ENCODE measurements around the gene PRICKLE1. TPM values are rescaled to one million over a fixed set of nuclear protein-coding genes. Genes with fewer than 3 reads are reported as not detected.

Gene PRICKLE1
- total RNA-seq, 1 donor from 2014 or later = 4.5 TPM

GRCh38 chr12:42615006-42615405 is 25.5 kb upstream of the PRICKLE1 start:
- H3K4me1 Mint-ChIP-seq = no peaks in the 10 kb centered on the region
- H3K36me3 Mint-ChIP-seq (ENCODE audit: low read depth) = no peaks in the 10 kb centered on the region
- ATAC-seq (ENCODE audit: low read depth) (no peak), DNase-seq (no peak)
- H3K4me3 Mint-ChIP-seq = no peak overlapping the region
- H3K9me3 Mint-ChIP-seq = peaks cover 21% of the 10 kb centered on the region
- TF ChIP-seq CTCF (IDR thresholded peaks at IDR 0.05) = no peak
- ChIA-PET CTCF (no interaction called here), POLR2A (no interaction called here)
- peaks cover 6% of the 10 kb centered on the region for H3K27me3 Mint-ChIP-seq
- intact Hi-C loops (cut with micrococcal nuclease) = no loop called here
- H3K27ac Mint-ChIP-seq = no peak overlapping the region

GRCh38 chr12:42612231-42612613 is 22.7 kb upstream of the PRICKLE1 start:
- H3K27me3 Mint-ChIP-seq = peaks cover 6% of the 10 kb centered on the region
- CTCF ChIA-PET = no interaction called here
- ATAC-seq (ENCODE audit: low read depth) (no peak), DNase-seq (no peak)
- H3K36me3 Mint-ChIP-seq (ENCODE audit: low read depth) = no peaks in the 10 kb centered on the region
- peaks cover 9% of the 10 kb centered on the region for H3K9me3 Mint-ChIP-seq
- H3K4me3 Mint-ChIP-seq = no peak overlapping the region
- no peak overlapping the region for H3K27ac Mint-ChIP-seq
- no peak for TF ChIP-seq CTCF (IDR thresholded peaks at IDR 0.05)
- intact Hi-C loops (cut with micrococcal nuclease) = no loop called here
- POLR2A ChIA-PET = no interaction called here
- H3K4me1 Mint-ChIP-seq = no peaks in the 10 kb centered on the region

- Mint-ChIP-seq H3K27ac (no peak overlapping the region), H3K4me1 (no peaks in the 10 kb centered on the region), H3K4me3 (no peak overlapping the region), H3K27me3 (peaks cover 6% of the 10 kb centered on the region), H3K36me3 (ENCODE audit: low read depth) (no peaks in the 10 kb centered on the region), H3K9me3 (peaks cover 9% of the 10 kb centered on the region)
- ATAC-seq (ENCODE audit: low read depth) (no peak), DNase-seq (no peak)
- no peak for TF ChIP-seq CTCF (IDR thresholded peaks at IDR 0.05)
- intact Hi-C loops (cut with micrococcal nuclease) = no loop called here
- CTCF ChIA-PET = no interaction called here
- POLR2A ChIA-PET = no interaction called here
Measured at GRCh38 chr12:42611571-42612230, 22.2 kb upstream of the PRICKLE1 start.

- ChIA-PET POLR2A (no interaction called here), CTCF (no interaction called here)
- peaks cover 5% of the 10 kb centered on the region for H3K27me3 Mint-ChIP-seq
- H3K9me3 Mint-ChIP-seq = no peaks in the 10 kb centered on the region
- no peak overlapping the region for H3K27ac Mint-ChIP-seq
- DNase-seq (no peak), ATAC-seq (ENCODE audit: low read depth) (no peak)
- intact Hi-C loops (cut with micrococcal nuclease) = no loop called here
- H3K4me3 Mint-ChIP-seq = no peak overlapping the region
- TF ChIP-seq CTCF (IDR thresholded peaks at IDR 0.05) = no peak
- H3K36me3 Mint-ChIP-seq (ENCODE audit: low read depth) = no peaks in the 10 kb centered on the region
- H3K4me1 Mint-ChIP-seq = no peaks in the 10 kb centered on the region
Measured at GRCh38 chr12:42609605-42610004, 20.1 kb upstream of the PRICKLE1 start.

GRCh38 chr12:42608196-42608825 is 18.8 kb upstream of the PRICKLE1 start:
- no peak overlapping the region for H3K27ac Mint-ChIP-seq
- TF ChIP-seq CTCF (IDR thresholded peaks at IDR 0.05) = no peak
- ATAC-seq (ENCODE audit: low read depth) = no peak
- no peak for DNase-seq
- no peak overlapping the region for H3K4me3 Mint-ChIP-seq
- no peaks in the 10 kb centered on the region for H3K36me3 Mint-ChIP-seq (ENCODE audit: low read depth)
- no peaks in the 10 kb centered on the region for H3K4me1 Mint-ChIP-seq
- peaks cover 2% of the 10 kb centered on the region for H3K27me3 Mint-ChIP-seq
- ChIA-PET POLR2A (no interaction called here), CTCF (no interaction called here)
- intact Hi-C loops (cut with micrococcal nuclease) = no loop called here
- no peaks in the 10 kb centered on the region for H3K9me3 Mint-ChIP-seq
